Thoracic aorta endothelial cell (primary cell): ENCODE results near the gene ARHGAP42. TPM values are rescaled to one million over a fixed set of nuclear protein-coding genes. Genes with fewer than 3 reads are reported as not detected.

ENCODE experiments used
- small RNA-seq: library from RNA; depleted of rRNA; stranded (forward); fragments of <200 nt; gene quantifications from one replicate; pipeline ENCODE3, GENCODE V24; 2012
- total RNA-seq: library from RNA; depleted of rRNA; stranded (reverse); fragments of >200 nt; gene quantifications from 2 replicates; pipeline ENCODE4 v1.2.3, GENCODE V29; 2012

The ARHGAP42 gene, protein sequence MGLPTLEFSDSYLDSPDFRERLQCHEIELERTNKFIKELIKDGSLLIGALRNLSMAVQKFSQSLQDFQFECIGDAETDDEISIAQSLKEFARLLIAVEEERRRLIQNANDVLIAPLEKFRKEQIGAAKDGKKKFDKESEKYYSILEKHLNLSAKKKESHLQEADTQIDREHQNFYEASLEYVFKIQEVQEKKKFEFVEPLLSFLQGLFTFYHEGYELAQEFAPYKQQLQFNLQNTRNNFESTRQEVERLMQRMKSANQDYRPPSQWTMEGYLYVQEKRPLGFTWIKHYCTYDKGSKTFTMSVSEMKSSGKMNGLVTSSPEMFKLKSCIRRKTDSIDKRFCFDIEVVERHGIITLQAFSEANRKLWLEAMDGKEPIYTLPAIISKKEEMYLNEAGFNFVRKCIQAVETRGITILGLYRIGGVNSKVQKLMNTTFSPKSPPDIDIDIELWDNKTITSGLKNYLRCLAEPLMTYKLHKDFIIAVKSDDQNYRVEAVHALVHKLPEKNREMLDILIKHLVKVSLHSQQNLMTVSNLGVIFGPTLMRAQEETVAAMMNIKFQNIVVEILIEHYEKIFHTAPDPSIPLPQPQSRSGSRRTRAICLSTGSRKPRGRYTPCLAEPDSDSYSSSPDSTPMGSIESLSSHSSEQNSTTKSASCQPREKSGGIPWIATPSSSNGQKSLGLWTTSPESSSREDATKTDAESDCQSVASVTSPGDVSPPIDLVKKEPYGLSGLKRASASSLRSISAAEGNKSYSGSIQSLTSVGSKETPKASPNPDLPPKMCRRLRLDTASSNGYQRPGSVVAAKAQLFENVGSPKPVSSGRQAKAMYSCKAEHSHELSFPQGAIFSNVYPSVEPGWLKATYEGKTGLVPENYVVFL
- 4.4 and 4.6 TPM in 2 replicates for total RNA-seq

DNA sequence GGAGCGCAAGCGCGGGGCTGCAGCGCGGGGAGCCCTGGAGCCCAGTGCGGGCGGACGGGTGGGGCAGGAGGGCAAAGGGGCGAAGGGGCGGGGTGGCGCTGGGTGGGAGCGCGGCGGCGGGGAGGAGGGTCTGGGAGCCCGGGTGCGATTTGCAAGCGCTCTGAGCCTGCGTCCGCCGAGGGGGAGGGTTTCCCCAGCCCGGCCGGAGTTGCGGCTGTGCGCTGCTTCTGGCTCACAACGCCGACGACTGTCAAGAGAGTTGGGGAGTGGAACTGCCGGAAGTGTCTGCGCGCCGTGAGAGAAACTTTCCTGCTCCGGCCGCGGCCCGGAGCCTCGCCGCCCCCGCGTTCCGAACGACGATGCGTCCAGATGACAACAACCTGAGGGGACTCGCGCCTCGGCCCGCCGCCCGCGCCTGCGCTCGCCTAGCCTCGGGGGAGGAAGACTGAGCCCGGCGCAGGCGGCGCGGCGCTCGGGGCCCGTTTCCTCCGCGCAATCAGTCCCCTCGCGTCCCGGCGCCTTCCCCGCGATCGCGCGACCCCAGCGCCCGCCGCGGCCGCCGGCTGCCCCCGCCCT lies at the start of gene ARHGAP42:
Gene ARHGAP42, plus strand, starts transcription at position 235 of the 576 bp plus-strand sequence. CDS start 391 bp downstream, outside the sequence.

Small RNA genes within 50 kb of the gene (small RNA-seq; reads per million reads assigned to genes)
- gene RN7SL222P = not detected
